GM13976 (cell line): ENCODE measurements around the gene COQ4.

Experiments
- DNase-seq: peaks from one replicate; pipeline ENCODE4 v3.0.0; 2012; ENCODE audit warnings: low spot score
- CTCF ChIP-seq: IDR thresholded peaks from 2 replicates; pipeline ENCODE4 v1.5.1; 2012; ENCODE audit warnings: borderline replicate concordance, mild to moderate bottlenecking; ENCODE audit not compliant: insufficient read depth; ENCODE audit errors: extremely low read depth, missing control alignments, control extremely low read depth
- in situ Hi-C: fragments of 300-500 bp; cut with MboI; formaldehyde crosslinking; loops from one replicate; pipeline ENCODE4 v1.12.0; 2022; ENCODE audit warnings: low sequenced_read_pairs, mixed read lengths, inconsistent platforms; ENCODE audit not compliant: unreplicated experiment

Gene COQ4

GRCh38 chr9:128362774-128363173 is 40.1 kb downstream of the COQ4 start:
- no peak for DNase-seq
- no peak for TF ChIP-seq CTCF
- in situ Hi-C loops, result no loop called here

- in situ Hi-C loops, result no loop called here
- DNase-seq, result no peak
- TF ChIP-seq CTCF, result no peak
Observed at GRCh38 chr9:128365525-128365924, 42.9 kb downstream of the COQ4 start.

- DNase-seq, result no peak
- no peak for TF ChIP-seq CTCF
- in situ Hi-C loops, result no loop called here
Observed at GRCh38 chr9:128369024-128369706, 46.5 kb downstream of the COQ4 start.

- DNase-seq, result no peak
- in situ Hi-C loops, result no loop called here
- no peak for TF ChIP-seq CTCF
Observed at GRCh38 chr9:128370367-128370751, 47.7 kb downstream of the COQ4 start.

- no peak for TF ChIP-seq CTCF
- in situ Hi-C loops, result no loop called here
- DNase-seq, result peak; percentile 97
Observed at GRCh38 chr9:128370752-128371629, 48.4 kb downstream of the COQ4 start, which contains the start of gene URM1. Gene URM1 (plus strand): TSS chr9:128371374. CDS start chr9:128371381, 7 bp downstream.

- DNase-seq, result no peak
- TF ChIP-seq CTCF, result no peak
- in situ Hi-C loops, result no loop called here
Observed at GRCh38 chr9:128371630-128372117, 49.0 kb downstream of the COQ4 start.
